CD4-positive, alpha-beta T cell treated with Interferon gamma for 1 hour (primary cell): Measurements from ENCODE around the gene GLTP.
"Not testable (repeated sequence)": the region's sequence is repeated elsewhere in the genome, so short reads cannot be mapped to it uniquely, and the experiment has no call there.

Source experiments
- DNase-seq: peaks from one replicate; pipeline ENCODE4 v3.0.0-alpha.2; 2020

GLTP gene

GRCh38 chr12:109876406-109876805 is 3.9 kb downstream of the GLTP start:
- no peak for DNase-seq

GRCh38 chr12:109875572-109876131 is 4.7 kb downstream of the GLTP start:
- no peak for DNase-seq

- no peak for DNase-seq
These were observed 6.7 kb downstream of the GLTP start for GRCh38 chr12:109873653-109874052.

GRCh38 chr12:109871668-109872314 is 8.6 kb downstream of the GLTP start:
- no peak for DNase-seq

- no peak for DNase-seq
These were observed 9.7 kb downstream of the GLTP start for GRCh38 chr12:109870648-109871047.

- no peak for DNase-seq
These were observed 11.9 kb downstream of the GLTP start for GRCh38 chr12:109868182-109869051.

GRCh38 chr12:109864916-109865315 is 15.4 kb downstream of the GLTP start:
- no peak for DNase-seq

- DNase-seq = no peak
These were observed 16.3 kb downstream of the GLTP start for GRCh38 chr12:109863847-109864712.

- not testable (repeated sequence) for DNase-seq
These were observed 17.9 kb downstream of the GLTP start for GRCh38 chr12:109862491-109862890.

- no peak for DNase-seq
These were observed 18.5 kb downstream of the GLTP start for GRCh38 chr12:109861689-109862314.

GRCh38 chr12:109860977-109861376 is 19.4 kb downstream of the GLTP start:
- no peak for DNase-seq

GRCh38 chr12:109858764-109859163 is 21.6 kb downstream of the GLTP start:
- no peak for DNase-seq

- DNase-seq = no peak
These were observed 22.6 kb downstream of the GLTP start for GRCh38 chr12:109857715-109858114.

GRCh38 chr12:109855377-109855776 is 25.0 kb downstream of the GLTP start:
- DNase-seq = no peak

- DNase-seq = not testable (repeated sequence)
These were observed 29.8 kb downstream of the GLTP start for GRCh38 chr12:109850518-109850917.

- peak; percentile 14 for DNase-seq
These were observed 33.1 kb downstream of the GLTP start for GRCh38 chr12:109847142-109847735.

GRCh38 chr12:109845824-109846205 is 34.5 kb downstream of the GLTP start:
- DNase-seq = no peak

- peak; percentile 83 for DNase-seq
These were observed 35.1 kb downstream of the GLTP start for GRCh38 chr12:109844983-109845823.

GRCh38 chr12:109844091-109844490 is 36.2 kb downstream of the GLTP start:
- no peak for DNase-seq

- no peak for DNase-seq
These were observed 38.3 kb downstream of the GLTP start for GRCh38 chr12:109842021-109842420.

- no peak for DNase-seq
These were observed 39.0 kb downstream of the GLTP start for GRCh38 chr12:109841356-109841755.
